Psoas muscle (tissue), 8 donors: ENCODE results near the gene MCFD2. TPM values are rescaled to one million over a fixed set of nuclear protein-coding genes. Genes with fewer than 3 reads are reported as not detected.
"Not testable (repeated sequence)": the region's sequence is repeated elsewhere in the genome, so short reads cannot be mapped to it uniquely, and the experiment has no call there.

Experiments used
- ATAC-seq, 4 donors: fragments of 200-7000 bp; cut with Tn5 transposase; one replicate each; pipeline ENCODE4 v1.9.1; 2020; ENCODE audit warnings: moderate library complexity in 3 of 4, mild to moderate bottlenecking in 2 of 4
- DNase-seq, 2 donors: peaks; one replicate each; pipeline ENCODE4 v3.0.0-alpha.2; 2020
- H3K27ac ChIP-seq: fragments of 200-600 bp; one replicate; pipeline ENCODE4 v1.8.0; 2022
- H3K27me3 ChIP-seq, 3 donors: fragments of 200-600 bp in 1 of 3; one replicate each; pipeline versions ENCODE4 v1.6.1 to v1.8.0; 2013 to 2022; ENCODE audit warnings: low read length in 2 of 3, mild to moderate bottlenecking in 2 of 3, moderate library complexity in 1 of 3; ENCODE audit not compliant: insufficient read depth in 3 of 3
- H3K36me3 ChIP-seq, 2 donors: fragments of 200-600 bp in 1 of 2; one replicate each; pipeline versions ENCODE4 v1.6.1 to v1.8.0; 2013 to 2022; ENCODE audit warnings: low read depth in 1 of 2, mild to moderate bottlenecking in 1 of 2, moderate library complexity in 1 of 2; ENCODE audit not compliant: insufficient read depth in 1 of 2
- H3K4me1 ChIP-seq: fragments of 200-600 bp; one replicate; pipeline ENCODE4 v1.8.0; 2022
- H3K4me3 ChIP-seq: fragments of 200-600 bp; one replicate; pipeline ENCODE4 v1.8.0; 2022; ENCODE audit warnings: mild to moderate bottlenecking
- H3K9me3 ChIP-seq: fragments of 200-600 bp; one replicate; pipeline ENCODE4 v1.8.0; 2022
- WGBS, 3 donors: extraction: QIAGEN DNeasy Blood & Tissue Kit; methylation state at CpG; one replicate each; pipeline versions ENCODE4 v1.1.6 to v1.1.7; 2013; 5-methylcytosine and 5-hydroxymethylcytosine counted together
- intact Hi-C, 2 donors: fragments of 100-400 bp; cut with DNase I; formaldehyde crosslinking; loops; one replicate each; pipeline versions ENCODE4 v1.11.0 to v1.14.2; 2022
- polyA plus RNA-seq, 3 donors: library from polyadenylated mRNA; stranded (reverse); fragments of 200-250 nt; gene quantifications; one replicate each; pipeline ENCODE4 v1.2.3, GENCODE V29; 2013
- total RNA-seq, 4 donors: library from RNA; stranded (reverse); fragmentation: NEBNext Ultra II Directional in 2 of 4; extraction: Animal tissue kit (Norgen Biotek cat#: 25700) in 2 of 4; gene quantifications; one replicate each; pipeline versions ENCODE4 v1.2.1 to v1.2.4, GENCODE V29; 2021 to 2023
- TF ChIP-seq, protein P1 (sequence below): fragments of 200-600 bp; IDR thresholded peaks from one replicate; pipeline ENCODE4 v1.8.0; 2022; ENCODE audit warnings: antibody characterized with exemption
- donor health status: healthy with polysubstance abuse.
- donor health status: DM: no; HTN: no; CAD: no; lungs with moderate emphysema.
- donor health status: Bipolar disorder and iron deficiency.
- donor health status: healthy.
- donor health status: DM: yes; HTN: yes; CAD: no.
- donor health status: DM: no; HTN: no; CAD: no.
- donor health status: DM: no; HTN: no; CAD: no.
- donor health status: DM: yes; HTN: yes; CAD: no.

Gene MCFD2
- total and polyA plus RNA-seq, 7 donors: 52.2 to 121 (median 86.5) TPM

DNA sequence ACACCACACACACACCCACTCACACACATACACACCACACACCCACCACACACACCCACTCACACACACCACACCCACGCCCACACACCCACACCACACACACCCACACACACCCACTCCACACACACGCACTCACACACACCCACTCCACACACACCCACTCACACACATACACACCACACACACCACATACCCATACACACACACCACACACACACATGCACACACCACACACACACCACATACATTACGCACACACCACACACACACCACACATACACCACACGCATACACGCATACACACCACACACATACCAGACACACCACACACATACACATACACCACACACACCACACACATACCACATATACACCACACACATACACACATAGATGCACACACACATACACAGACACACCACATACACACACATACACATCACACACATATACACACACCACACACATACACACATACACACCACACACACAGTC is 37.9 kb downstream of the MCFD2 start:
- ATAC-seq: no peak
- no peaks in the 10 kb centered on the region for H3K36me3 ChIP-seq
- H3K9me3 ChIP-seq: no peaks in the 10 kb centered on the region
- peaks cover 36% of the 10 kb centered on the region for H3K4me1 ChIP-seq
- 93 to 96% (median 94%) methylated on average over 4 to 5 of the region's 5 CpGs for WGBS, 3 donors
- no peaks in the 10 kb centered on the region for H3K27me3 ChIP-seq
- no peak for DNase-seq
- intact Hi-C loops: no loop called here
- no peak overlapping the region for H3K4me3 ChIP-seq
- TF ChIP-seq, protein P1, sequence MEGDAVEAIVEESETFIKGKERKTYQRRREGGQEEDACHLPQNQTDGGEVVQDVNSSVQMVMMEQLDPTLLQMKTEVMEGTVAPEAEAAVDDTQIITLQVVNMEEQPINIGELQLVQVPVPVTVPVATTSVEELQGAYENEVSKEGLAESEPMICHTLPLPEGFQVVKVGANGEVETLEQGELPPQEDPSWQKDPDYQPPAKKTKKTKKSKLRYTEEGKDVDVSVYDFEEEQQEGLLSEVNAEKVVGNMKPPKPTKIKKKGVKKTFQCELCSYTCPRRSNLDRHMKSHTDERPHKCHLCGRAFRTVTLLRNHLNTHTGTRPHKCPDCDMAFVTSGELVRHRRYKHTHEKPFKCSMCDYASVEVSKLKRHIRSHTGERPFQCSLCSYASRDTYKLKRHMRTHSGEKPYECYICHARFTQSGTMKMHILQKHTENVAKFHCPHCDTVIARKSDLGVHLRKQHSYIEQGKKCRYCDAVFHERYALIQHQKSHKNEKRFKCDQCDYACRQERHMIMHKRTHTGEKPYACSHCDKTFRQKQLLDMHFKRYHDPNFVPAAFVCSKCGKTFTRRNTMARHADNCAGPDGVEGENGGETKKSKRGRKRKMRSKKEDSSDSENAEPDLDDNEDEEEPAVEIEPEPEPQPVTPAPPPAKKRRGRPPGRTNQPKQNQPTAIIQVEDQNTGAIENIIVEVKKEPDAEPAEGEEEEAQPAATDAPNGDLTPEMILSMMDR: no peak
- no peak overlapping the region for H3K27ac ChIP-seq

DNA sequence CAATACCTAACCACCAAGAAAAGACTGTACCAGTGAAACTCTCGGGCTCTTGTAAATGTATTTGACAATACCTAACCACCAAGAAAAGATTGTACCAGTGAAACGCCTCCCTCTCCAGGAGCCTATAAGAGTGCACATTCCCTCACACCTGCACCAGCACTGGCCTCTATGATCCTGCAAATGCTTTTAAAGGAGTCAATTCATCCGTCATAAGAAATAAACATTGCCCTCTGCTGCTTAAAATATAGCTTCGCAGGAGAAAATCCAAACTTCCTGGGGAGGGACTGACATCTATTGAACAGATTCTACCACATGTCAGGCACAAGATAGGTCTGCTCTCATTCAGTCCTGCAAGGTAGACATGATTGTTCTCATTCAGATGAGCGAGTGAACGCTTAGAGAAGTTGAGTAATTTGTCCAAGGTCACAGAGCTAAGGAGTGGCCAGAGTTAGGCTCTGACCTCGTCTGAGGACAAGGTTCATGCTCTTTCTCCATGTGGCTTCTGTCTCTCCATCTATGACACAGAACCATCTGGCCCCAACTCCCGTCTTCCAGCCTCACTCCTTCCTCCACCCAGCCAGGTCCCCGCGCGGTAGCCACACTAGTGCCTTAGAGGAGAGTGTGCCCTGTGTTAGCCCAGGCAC is 38.7 kb downstream of the MCFD2 start:
- intact Hi-C loops: no loop called here
- ATAC-seq (peak; percentile 31 to 73 (median 53)), DNase-seq (no peak)
- H3K27me3 ChIP-seq: no peaks in the 10 kb centered on the region
- TF ChIP-seq, protein P1: peak; percentile 48
- H3K9me3 ChIP-seq: no peaks in the 10 kb centered on the region
- 55 to 58% (median 55%) methylated on average over 11 of the region's 11 CpGs for WGBS, 3 donors
- peaks cover 31% of the 10 kb centered on the region for H3K4me1 ChIP-seq
- H3K36me3 ChIP-seq: no peaks in the 10 kb centered on the region
- no peak overlapping the region for H3K4me3 ChIP-seq
- peak overlapping the region; percentile 30 for H3K27ac ChIP-seq

DNA sequence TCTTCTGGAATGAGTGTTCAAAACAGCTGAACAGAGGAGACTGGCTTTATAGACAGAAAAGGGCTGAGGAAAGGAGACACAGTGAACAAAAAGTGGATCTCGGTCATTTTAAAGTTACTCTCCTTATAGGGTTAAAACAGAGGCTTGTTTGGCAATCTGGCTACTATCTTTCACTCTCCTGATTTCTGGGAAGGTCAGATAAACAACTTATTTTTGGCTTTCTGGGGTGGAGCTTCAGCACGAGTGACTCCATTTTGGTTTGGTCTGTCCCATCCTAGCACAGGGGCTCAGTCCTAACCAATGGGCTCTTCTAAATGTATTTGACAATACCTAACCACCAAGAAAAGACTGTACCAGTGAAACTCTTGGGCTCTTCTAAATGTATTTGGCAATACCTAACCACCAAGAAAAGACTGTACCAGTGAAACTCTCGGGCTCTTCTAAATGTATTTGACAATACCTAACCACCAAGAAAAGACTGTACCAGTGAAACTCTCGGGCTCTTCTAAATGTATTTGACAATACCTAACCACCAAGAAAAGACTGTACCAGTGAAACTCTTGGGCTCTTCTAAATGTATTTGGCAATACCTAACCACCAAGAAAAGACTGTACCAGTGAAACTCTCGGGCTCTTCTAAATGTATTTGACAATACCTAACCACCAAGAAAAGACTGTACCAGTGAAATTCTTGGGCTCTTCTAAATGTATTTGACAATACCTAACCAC is 39.5 kb downstream of the MCFD2 start:
- H3K27me3 ChIP-seq, H3K4me3 ChIP-seq, H3K27ac ChIP-seq, intact Hi-C loops, H3K36me3 ChIP-seq, DNase-seq, H3K9me3 ChIP-seq, ATAC-seq: not testable (repeated sequence)
- H3K4me1 ChIP-seq: peaks cover 31% of the 10 kb centered on the region
- WGBS, 3 donors: 74 to 83% (median 75%) methylated on average over 5 of the region's 5 CpGs

DNA sequence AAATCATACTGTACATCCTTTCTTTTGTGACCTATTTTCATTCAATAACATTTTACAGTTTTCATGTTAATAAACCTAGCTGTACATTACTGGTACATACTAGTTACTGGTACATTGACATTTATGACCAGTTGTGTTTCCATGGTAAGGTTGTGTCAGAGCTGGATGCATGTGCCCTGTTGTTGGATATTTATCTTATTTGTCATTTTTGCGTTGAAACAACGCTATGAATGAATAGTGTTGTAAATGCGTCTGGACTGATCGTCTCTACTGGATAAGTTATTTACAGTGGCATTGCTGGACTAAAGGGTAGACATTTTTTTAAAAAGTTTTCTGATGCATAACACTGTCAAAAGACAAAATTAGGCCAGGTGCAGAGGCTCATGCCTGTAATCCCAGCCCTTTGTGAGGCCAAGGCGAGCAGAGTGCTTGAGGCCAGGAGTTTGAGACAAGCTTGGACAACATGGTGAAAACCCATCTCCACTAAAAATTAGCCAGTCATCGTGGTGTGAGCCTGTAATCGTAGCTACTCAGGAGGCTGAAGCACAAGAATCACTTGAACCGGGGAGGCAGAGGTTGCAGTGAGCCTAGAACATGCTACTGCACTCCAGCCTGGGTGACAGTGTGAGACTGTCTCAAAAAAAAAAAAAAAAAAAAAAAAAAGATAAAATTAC is 40.2 kb downstream of the MCFD2 start:
- H3K27ac ChIP-seq: peak overlapping the region; percentile 36
- no peaks in the 10 kb centered on the region for H3K27me3 ChIP-seq
- TF ChIP-seq, protein P1: no peak
- H3K4me1 ChIP-seq: peaks cover 31% of the 10 kb centered on the region
- no peak overlapping the region for H3K4me3 ChIP-seq
- no peaks in the 10 kb centered on the region for H3K36me3 ChIP-seq
- ATAC-seq (no peak), DNase-seq (no peak)
- 54 to 77% (median 55%) methylated on average over 8 of the region's 8 CpGs for WGBS, 3 donors
- no peaks in the 10 kb centered on the region for H3K9me3 ChIP-seq
- intact Hi-C loops: no loop called here
